GM18870 (cell line): Measurements from ENCODE around the gene TGIF1.
A peak's percentile ranks its signal among the peaks of the same experiment; 100 is the strongest.
"Not testable (repeated sequence)": the region's sequence is repeated elsewhere in the genome, so short reads cannot be mapped to it uniquely, and the experiment has no call there.

ENCODE experiments used
- ATAC-seq: cut with Tn5 transposase; IDR thresholded peaks from one replicate; pipeline ENCODE4 v1.9.1; 2021; ENCODE audit warnings: moderate library complexity; ENCODE audit not compliant: unreplicated experiment

TGIF1 gene

DNA sequence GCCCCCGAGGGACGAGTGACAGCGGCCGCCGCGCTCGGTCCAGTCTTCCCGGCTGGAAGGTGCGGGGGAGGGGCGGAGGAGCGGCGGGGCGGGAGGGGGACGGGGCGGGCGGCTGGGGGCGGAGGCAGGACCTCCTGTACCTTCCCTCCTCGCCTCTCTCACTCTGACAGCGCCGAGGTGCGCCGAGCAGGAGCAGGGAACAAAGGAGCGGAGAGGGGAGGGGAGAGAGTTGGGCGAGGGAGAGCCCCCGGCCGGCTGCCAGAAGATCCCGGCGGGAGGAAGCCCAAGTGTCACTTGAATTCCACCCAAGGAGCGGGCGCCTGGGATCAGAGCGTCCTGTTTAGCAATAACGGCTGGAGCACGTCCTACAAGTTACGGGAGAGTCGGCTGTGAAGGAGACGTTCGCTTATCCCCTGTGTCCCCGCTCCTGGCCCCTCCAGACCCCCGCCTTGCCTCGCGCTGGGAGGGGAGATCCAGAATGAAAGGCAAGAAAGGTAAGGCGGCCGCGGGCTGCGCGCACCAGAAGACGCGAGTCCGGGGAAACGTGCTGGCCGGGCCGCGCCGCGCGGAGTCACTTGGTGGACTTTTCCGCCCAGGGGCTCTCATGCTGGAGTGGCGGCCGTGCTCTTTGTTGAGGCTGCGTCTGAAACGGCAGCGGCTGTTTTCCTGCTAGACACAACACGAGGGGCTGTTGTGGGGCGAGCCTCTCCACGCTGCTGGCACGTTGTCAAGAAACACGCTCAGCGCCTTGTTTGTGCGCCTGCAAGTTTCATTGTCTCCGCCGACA, at the start of gene TGIF1:
Gene TGIF1, plus strand, starts transcription at position 161 of the 787 bp plus-strand sequence. Its CDS starts 318 bp downstream, at position 479.
- no peak for ATAC-seq

DNA sequence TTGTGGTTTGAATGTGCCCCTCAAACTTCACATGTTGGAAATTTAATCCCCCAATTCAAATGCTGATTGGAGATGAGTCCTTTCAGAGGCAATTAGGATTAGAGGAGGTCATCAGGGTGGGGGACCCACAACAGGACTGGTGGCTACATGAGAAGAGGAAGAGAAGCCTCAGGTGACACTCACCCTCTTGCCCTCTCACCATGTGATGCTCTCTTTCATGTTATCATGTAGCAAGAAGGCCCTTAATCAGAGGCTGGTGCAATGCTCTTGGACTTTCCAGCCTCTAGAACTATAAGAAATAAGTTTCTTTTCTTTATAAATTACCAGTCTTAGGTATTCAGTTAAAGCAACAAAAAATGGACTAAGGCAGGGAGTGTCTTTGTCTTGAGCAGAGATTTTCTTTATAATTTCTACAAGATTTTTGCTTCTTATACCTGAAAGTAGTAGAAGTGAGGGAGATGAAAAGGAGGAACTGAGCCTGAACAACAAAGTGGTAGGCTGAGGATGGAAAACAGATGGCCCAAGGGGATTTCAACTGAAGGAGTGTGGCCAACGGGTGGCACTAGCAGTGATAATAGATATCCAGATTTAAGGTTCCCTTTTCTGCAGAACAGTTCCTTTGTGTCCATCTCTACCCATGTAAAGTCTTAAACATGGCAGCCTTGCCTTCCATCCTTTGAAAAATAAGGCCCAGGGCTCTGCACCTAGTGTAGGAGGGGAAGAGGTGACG, 49.2 kb upstream of the TGIF1 start:
- ATAC-seq = no peak

DNA sequence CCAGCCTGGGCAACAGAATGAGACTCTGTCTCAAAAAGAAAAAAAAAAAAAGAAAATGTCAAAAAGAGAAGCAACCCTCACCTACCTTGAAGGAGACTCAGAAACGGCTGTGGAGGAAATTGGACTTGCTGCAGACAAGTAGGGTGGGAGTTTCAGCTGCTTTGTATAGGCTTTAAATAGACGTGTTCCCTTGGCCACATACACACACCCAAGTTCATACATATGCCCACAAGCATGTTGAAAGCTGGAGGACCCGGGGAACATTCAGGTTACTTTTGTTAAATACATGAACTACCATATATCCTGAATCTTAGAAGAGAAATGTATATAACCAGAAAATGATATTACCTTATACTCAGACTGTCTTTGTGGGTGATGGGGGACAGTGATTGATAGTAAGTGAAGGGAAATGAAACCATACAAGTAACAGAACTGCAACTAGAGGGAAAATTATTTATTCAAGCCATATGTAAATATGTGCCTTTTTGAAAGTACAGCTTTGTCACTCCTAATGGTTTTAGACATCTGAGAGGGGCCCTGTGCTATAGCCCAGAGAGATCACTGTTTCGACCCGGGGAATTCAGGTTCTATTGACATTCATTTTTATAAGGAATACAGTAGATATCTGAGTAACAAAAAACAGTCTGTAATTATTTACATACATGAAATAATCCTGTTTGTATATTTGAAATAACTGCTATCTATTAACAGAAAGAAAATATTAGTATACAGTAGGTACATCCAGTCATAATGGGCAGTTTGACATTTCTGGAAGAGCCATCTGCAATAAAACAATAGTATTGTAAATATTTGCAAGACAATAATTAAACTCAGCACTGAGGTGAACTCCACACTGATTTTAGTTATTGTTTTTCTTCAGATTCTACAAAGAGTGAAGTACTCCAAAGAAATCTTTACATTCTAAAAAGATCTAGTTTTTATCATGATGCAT, 48.0 kb upstream of the TGIF1 start:
- peak; percentile 92 for ATAC-seq

GRCh38 chr18:3402982-3403451, 47.0 kb upstream of the TGIF1 start:
- no peak for ATAC-seq

DNA sequence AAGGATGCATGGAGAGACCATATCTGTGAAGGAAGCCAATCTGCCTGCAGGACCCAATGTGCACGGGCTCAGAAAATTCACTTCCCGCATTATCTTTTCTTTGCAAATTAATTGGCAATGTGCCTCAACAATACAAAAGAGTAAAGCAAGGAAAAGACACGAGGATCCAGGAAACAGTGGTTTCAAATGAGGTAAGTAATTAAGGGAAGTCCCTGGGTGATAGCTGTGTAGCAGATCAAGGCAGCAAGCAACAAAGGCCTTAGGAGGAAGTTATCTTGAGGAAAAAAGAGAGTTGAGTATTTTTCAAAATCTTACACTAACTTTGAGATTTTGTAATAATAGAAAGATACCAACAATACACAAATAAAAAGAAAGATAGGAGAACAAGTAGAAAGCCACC, 44.3 kb upstream of the TGIF1 start:
- ATAC-seq = no peak

- ATAC-seq = no peak
Observed at GRCh38 chr18:3408107-3408506, 41.9 kb upstream of the TGIF1 start.

DNA sequence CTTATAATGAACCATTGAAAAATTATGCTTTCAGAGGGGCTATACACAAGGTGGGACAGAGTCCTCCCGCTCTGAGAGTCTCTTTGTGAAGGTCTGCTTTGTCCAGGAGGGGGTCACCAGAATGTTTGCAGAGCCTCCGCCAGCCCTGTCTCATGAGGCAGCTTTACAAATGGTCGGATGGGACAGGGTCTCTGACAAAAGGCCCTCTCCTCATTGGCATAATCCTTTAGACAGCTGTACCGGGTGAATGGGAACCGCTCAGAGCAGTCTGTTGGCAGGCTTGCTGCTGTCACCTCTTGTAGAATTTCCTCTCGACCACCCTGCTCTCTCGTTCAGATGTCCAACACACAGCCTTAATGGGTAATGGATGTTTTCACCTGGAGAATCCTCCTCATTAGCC, 40.2 kb upstream of the TGIF1 start:
- no peak for ATAC-seq

DNA sequence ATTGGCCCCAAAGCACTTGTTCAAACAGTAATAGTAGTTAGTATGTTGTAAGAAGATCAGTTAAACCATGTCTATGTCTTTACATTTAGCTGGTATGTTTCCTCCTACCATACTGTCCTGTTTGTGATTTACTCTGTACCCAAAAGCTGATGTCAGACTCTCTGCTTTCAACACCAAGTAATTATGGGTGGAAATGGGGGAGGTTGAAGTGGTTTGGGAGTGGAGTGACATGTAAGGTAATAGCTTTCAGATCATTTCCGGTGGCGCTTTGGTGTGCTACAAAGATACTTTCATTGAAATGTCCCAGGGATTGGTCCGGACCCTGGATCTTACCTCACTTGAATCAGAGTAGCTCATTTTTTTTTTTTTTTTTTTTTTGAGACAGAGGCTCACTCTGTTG, 39.7 kb upstream of the TGIF1 start:
- ATAC-seq = no peak

GRCh38 chr18:3410876-3411275, 39.1 kb upstream of the TGIF1 start:
- not testable (repeated sequence) for ATAC-seq

- ATAC-seq = no peak
Observed at GRCh38 chr18:3411327-3411726, 38.6 kb upstream of the TGIF1 start.

DNA sequence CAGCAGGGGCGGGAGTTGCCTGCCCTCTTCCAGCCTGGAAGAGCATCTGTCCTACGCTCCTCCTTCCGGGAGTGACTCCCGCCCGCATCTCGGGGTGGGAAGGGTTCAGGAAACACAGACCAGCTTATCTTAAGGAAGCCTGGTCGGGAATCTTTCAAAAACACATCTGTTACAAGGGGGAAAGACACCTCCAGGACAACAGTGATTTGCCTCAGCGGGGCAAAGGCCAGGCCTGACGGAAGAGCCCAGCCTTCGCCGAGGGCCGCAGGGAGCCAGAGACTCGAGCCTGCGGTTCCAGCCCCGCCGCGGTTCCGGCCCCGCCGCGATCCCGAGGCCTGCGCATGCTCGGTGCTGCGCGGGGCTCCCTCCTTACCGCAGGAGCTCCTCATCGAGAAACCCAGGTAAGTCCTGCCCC, 38.1 kb upstream of the TGIF1 start:
- no peak for ATAC-seq

- ATAC-seq = not testable (repeated sequence)
Observed at GRCh38 chr18:3412528-3412927, 37.4 kb upstream of the TGIF1 start.

- no peak for ATAC-seq
Observed at GRCh38 chr18:3415110-3415509, 34.9 kb upstream of the TGIF1 start.

- ATAC-seq = no peak
Observed at GRCh38 chr18:3418083-3418482, 31.9 kb upstream of the TGIF1 start.

DNA sequence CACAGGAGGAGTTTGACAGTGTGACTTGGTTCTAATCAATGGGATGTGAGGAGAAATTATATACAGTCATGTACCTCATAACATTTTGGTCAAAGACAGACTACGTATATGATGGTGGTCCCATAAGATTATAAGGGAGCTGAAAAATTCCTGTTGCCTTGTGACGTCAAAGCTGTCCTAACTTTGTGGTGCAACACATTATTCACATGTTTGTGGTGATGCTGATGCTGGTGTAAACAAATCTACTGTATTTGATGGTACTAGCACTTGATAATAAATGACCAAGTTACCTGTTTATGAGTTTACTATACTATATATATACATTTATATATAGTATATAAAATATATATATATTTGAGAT, 29.1 kb upstream of the TGIF1 start:
- ATAC-seq = no peak

- ATAC-seq = no peak
Observed at GRCh38 chr18:3422905-3423304, 27.1 kb upstream of the TGIF1 start.

- no peak for ATAC-seq
Observed at GRCh38 chr18:3424280-3424890, 25.6 kb upstream of the TGIF1 start.

- no peak for ATAC-seq
Observed at GRCh38 chr18:3425030-3425429, 24.9 kb upstream of the TGIF1 start.

DNA sequence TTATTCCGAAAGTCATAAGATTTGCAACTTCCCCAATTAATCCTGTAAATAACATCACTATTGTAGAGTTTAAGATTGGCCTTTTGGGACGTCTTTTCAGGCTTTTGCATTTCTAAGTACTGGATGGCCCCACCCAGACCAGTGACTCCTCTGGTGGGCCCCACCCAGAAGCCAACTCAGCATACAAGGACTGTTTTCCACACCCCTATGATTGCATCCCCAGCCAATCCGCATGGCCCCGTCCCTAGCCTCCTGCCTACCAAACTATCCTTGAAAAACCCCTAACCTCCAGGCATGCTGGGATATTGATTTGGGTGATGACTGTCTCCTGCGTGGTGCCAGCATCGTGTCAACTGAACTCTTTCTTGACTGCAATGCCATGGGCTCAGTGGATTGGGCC, 24.5 kb upstream of the TGIF1 start:
- ATAC-seq = no peak

DNA sequence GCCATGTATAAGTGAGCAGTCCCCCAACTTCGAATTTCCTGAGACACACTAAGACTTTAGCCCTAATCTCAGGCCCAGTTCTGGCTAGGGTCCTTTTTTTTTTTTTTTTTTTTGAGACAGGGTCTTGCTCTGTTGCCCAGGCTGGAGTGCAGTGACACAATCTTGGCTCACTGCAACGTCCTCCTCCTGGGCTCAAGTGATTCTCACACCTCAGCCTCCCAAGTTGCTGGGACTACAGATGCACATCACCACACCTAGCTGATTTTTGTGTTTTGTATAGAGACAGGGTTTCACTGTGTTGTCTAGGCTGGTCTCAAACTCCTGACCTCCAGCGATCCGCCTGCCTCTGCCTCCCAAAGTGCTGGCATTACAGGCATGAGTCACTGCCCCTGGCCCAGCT, 23.9 kb upstream of the TGIF1 start:
- no peak for ATAC-seq

GRCh38 chr18:3427944-3428343, 22.0 kb upstream of the TGIF1 start:
- ATAC-seq = no peak
